Effector CD8-positive, alpha-beta T cell (primary cell): ENCODE data around the gene GOLGA8N.
"Not testable (repeated sequence)": the region's sequence is repeated elsewhere in the genome, so short reads cannot be mapped to it uniquely, and the experiment has no call there.

Experiments used
- DNase-seq: peaks from one replicate; lab custom pipeline; 2025; lab: John Stamatoyannopoulos, UW
- total RNA-seq, 4 experiments: gene quantifications; one replicate each; lab custom pipeline; 2026; lab: John Stamatoyannopoulos, UW

The GOLGA8N gene
- total RNA-seq, result 0.44 to 8.0 (median 1.4) reads per million in 4 experiments

- not testable (repeated sequence) for DNase-seq
These were observed at the start of gene GOLGA8N for GRCh38 chr15:32593151-32593550. Gene GOLGA8N (plus strand): TSS chr15:32593456.

- not testable (repeated sequence) for DNase-seq
These were observed 49.8 kb upstream of the GOLGA8N start for GRCh38 chr15:32543456-32543855.

GRCh38 chr15:32545129-32545528, 48.1 kb upstream of the GOLGA8N start:
- not testable (repeated sequence) for DNase-seq

GRCh38 chr15:32554587-32554986, 38.7 kb upstream of the GOLGA8N start:
- DNase-seq, result not testable (repeated sequence)

- not testable (repeated sequence) for DNase-seq
These were observed 31.1 kb upstream of the GOLGA8N start for GRCh38 chr15:32562198-32562597.

DNA sequence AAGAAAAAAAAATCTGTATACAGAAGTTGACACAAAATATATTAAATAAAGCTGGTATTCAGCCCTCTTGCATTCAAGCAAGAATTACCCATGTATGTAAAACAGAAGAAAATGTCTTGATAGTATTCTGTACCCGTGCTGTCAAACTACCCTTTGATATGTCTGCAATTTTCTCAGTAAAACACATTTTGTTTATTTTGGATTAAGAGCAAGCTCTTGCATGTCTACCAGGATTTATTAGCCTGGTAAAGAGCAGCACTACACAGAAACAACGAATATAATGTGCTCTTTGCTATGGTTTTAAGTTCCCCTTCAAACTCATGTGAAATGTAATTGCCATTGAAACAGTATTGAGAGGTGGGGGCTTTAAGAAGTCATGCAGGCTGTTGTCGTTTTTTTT, 24.3 kb upstream of the GOLGA8N start:
- not testable (repeated sequence) for DNase-seq

GRCh38 chr15:32578482-32578881, 14.8 kb upstream of the GOLGA8N start:
- DNase-seq, result not testable (repeated sequence)

DNA sequence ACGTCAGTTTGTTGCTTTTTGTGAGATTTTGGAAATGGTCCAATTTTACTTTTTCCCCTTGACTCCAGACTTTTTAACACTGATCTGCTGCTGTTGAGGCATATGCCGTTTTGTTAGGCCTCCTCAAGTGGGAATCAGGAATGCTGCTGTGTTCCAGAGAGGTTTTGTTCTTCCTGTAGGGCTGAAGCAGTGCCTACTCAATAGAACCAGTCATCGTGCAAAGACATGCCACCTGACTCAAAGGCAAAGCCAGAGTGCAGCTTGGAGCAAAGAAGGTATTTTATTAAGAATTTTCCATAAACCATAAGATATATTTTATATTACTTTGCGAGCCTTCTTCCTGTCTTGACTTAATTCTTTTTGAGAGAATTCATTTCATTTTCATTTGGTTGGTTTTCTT, 7.4 kb upstream of the GOLGA8N start:
- not testable (repeated sequence) for DNase-seq

- not testable (repeated sequence) for DNase-seq
These were observed 16.3 kb downstream of the GOLGA8N start for GRCh38 chr15:32609518-32609917.

GRCh38 chr15:32610719-32611118, 17.5 kb downstream of the GOLGA8N start:
- not testable (repeated sequence) for DNase-seq

GRCh38 chr15:32614712-32615050, 21.4 kb downstream of the GOLGA8N start:
- DNase-seq, result not testable (repeated sequence)

GRCh38 chr15:32615051-32615870, 22.0 kb downstream of the GOLGA8N start, which contains the start of gene ARHGAP11A:
Gene ARHGAP11A (plus strand): TSS chr15:32615504. CDS start chr15:32616212, 708 bp downstream.
- DNase-seq, result not testable (repeated sequence)

DNA sequence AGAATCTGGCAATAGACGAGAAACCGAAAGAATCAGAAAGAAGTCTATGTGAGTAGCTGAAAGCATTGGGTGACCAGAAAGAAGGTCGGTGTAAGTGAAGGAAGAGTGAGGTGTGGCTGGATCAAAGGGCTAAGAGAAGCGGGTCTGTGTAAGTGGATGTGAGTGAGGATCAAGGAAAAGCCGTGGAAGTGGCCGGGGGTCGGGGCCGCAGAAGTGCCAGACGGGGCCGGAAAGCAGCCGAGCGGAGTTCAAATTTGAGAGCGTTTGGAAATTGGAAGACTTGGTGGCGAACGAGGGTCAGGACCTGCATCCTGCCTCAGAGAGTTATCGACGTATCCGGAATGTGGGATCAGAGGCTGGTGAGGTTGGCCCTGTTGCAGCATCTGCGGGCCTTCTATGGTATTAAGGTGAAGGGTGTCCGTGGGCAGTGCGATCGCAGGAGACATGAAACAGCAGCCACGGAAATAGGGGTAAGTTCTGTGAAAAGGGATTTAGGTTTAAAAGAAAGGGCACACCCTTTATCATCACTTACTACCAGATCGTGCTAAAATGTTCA, 22.7 kb downstream of the GOLGA8N start:
- not testable (repeated sequence) for DNase-seq

DNA sequence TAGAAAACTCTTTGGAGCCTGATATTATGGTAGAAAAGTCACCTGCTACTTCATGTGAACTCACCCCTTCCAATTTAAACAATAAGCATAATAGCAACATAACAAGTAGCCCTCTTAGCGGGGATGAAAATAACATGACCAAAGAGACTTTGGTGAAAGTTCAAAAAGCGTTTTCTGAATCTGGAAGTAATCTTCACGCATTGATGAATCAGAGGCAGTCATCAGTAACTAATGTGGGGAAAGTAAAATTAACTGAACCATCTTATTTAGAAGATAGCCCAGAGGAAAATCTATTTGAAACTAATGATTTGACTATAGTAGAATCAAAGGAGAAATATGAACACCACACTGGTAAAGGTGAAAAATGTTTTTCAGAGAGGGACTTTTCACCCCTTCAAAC, 43.2 kb downstream of the GOLGA8N start:
- DNase-seq, result no peak

GRCh38 chr15:32636908-32637567, 43.8 kb downstream of the GOLGA8N start:
- no peak for DNase-seq

DNA sequence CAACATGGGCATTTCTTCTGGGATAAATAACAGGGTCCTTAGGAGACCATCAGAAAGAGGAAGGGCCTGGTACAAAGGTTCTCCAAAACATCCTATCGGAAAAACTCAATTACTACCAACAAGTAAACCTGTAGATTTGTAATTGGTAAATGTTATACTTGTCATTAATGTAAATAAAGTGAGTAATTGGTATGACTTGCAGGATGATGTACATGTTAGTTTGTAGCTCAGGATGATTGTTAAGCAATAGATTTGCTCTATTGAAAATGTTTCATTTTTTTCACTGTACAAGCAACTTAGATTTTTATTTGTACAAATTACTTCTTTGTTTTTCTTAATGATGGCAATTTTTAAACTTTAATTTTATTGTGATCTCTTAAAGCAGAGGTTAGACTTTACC, 44.4 kb downstream of the GOLGA8N start:
- no peak for DNase-seq

DNA sequence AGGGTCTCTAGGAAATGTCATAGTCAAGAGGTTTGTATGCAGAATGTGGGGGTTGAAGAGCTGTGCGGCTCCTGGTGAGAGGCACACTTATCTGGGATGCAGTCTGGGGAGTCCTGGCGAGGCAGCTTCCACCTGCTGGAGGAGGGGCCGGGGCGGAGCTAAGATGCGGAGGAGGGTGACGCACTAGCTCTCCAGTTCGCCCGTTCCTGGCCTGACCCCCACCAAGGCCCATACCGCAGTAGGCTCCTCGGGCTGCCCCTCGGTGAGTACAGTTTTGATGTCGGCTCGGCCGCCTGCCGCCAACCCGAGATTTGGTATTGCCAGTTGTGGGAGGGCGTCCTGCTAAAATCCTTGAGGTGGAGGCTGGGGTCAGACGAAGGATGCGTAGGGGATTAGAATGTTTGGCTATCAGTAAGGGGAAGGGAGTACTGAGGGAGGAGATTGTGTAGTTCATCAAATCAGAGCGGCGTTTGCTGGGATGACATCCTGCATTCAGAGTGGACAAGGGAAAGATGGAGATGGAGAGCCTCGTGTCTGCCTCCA, 48.3 kb downstream of the GOLGA8N start, which contains the start of gene SCG5:
Gene SCG5 (plus strand): TSS at position 194 of the 543 bp plus-strand sequence. CDS start 1,883 bp downstream, outside the sequence.
- no peak for DNase-seq

DNA sequence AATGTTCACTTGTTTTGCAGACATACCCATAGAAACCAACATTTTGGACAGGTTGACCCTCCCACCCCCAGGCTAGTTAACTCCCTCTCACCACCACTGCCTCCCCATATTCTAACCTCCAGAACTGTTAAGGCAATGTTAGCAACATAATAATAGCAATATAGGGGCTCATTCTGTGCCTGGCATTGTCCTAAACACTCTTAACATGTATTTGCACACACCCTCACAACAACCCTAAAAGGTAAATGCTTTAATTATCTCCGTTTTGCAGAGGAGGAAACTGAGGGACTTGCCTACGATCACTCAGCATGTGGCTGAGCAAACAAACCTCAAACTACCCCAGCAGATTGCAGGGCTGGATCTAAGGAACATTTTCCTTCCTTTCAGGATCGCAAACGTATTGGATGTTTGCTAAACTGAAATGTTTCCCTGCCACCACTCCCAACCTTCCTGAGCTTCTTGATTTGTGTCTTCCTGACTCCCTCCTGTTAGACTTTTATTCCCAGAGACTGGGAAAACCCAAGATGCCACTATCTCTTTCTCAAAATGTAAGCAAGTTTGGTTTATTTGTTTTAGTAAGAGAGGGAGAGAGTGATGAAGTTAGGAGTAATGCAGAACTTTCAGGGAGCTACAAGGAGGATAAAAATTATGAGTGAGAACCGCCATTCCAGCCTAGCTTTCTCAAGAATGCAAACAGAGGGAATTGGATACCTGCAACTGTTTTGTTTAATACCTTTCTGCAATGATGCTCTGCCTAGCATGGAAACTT, 49.6 kb downstream of the GOLGA8N start:
- no peak for DNase-seq

DNA sequence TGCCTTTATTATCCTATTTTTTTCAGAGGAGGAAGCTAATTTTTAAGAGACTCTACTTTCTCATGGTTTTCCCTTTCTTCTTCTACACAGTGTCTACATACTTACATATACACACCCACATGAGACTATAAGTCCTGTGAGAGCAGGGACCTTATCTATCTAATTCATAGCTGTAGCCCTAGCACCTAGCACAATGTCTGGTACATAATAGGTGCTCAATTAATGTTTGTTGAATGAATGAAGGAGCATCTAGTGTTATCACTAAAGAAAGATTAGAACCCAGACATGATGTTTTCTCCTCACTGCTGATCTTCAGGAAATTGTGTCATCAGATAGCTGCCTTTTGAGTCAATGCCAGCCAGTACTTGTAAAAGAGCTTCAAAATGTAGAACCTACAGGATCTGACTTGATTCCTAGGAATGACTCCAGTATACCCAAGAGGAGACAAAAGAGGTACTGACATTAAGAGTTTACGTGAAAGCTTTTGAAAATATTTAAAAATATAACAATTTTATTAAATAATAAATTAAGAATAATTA, 50.7 kb downstream of the GOLGA8N start:
- no peak for DNase-seq

DNA sequence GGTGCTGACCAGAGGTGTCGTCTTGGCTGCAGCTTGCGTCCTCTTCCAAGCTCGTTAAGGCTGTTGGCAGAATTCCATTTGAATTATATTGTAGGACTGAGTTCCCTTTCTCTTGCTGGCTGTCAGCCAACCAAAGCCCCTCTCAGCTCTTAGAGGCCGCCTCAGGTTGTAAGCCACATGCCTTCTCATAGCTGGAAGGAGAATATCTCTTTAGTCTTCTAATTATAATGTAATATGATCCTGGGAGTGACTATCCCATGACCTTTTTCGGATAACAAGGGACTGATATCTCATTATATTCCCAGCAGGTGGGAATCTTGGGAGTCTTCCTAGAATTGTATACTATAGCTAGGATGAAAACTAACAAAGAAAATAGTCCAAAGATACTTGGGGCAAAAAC, 53.0 kb downstream of the GOLGA8N start:
- DNase-seq, result no peak

GRCh38 chr15:32649342-32649741, 56.1 kb downstream of the GOLGA8N start:
- no peak for DNase-seq
